Iris pigment epithelial cell (primary cell): ENCODE data around the gene CEP85.
"Not testable (repeated sequence)": the region's sequence is repeated elsewhere in the genome, so short reads cannot be mapped to it uniquely, and the experiment has no call there.

Experiments
- DNase-seq: peaks from one replicate; pipeline ENCODE4 v3.0.0-alpha.2; 2011; ENCODE audit warnings: low read depth

CEP85 gene

DNA sequence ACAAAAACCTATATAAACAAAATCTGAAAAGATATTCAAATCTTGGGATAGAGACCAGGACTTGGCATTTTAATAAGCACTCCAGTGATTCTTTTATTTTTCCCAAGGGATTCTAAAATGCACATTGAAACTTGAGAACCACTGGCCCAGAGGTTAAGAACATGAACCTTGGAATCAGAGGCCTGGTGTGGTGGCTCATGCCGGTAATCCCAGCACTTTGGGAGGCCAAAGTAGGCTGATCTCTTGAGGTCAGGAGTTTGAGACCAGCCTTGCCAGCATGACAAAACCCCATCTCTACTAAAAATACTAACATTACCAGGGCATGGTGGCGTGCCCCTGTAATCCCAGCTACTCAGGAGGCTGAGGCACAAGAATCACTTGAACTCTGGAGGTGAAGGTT is 12.9 kb upstream of the CEP85 start:
- DNase-seq = no peak

- DNase-seq = no peak
Measured at GRCh38 chr1:26224606-26225005, 9.4 kb upstream of the CEP85 start.

DNA sequence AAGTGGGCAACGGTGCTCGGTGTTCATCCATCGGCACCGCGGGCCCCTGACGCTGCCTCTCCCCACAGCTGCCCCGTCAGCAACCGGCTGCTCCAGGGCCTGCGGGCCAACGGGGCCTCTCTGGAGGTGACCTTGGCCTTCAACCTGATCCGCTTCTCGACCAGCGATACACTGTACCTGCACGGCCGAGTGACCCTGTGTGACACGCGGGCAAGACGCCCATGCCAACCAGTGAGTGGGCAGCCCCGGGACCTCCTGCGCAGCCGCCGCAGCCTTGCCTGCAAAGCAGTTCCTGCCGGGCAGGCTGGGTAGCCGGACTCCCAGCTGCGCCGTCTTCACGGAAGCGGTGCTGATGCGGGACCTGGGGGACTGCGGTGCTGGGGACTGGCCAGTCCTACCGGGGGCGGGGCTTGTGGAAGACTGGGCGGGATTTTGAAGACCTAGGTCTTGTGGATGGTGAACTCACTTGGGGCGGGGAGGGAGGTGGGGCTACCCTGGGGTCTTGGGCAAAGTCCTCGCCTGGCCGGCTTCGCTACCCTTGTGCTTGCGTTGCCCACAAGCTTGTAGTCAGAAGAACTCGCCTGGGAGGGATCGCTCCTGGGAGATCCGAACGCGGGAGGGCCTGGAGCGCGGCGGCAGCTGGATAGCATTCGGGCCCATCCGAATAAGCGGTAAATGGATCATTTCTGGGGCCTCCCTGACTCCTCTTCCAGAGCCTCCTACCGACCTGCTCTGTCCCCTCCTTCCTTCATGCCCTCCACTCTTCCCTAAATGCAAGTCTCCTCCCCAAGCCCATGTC is 8.8 kb upstream of the CEP85 start:
- peak; percentile 32 for DNase-seq

DNA sequence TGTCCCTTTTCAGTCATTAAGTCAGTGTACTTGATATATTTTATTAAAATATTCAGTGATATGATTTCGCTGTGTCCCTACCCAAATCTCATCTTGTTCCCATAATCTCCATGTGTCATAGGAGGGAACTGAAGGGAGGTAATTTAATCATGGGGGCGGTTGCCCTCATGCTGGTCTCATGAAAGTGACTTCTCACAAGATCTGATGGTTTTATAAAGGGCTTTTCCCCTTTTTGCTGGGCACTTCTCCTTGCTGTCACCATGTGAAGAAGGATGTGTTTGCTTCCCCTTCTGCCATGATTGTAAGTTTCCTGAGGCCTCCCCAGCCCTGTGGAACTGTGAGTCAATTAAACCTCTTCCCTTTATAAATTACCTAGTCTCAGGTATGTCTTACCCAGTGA is 3.3 kb upstream of the CEP85 start:
- DNase-seq = not testable (repeated sequence)

- DNase-seq = peak; percentile 17
Measured at GRCh38 chr1:26234644-26235370, 807 bp downstream of the CEP85 start.

DNA sequence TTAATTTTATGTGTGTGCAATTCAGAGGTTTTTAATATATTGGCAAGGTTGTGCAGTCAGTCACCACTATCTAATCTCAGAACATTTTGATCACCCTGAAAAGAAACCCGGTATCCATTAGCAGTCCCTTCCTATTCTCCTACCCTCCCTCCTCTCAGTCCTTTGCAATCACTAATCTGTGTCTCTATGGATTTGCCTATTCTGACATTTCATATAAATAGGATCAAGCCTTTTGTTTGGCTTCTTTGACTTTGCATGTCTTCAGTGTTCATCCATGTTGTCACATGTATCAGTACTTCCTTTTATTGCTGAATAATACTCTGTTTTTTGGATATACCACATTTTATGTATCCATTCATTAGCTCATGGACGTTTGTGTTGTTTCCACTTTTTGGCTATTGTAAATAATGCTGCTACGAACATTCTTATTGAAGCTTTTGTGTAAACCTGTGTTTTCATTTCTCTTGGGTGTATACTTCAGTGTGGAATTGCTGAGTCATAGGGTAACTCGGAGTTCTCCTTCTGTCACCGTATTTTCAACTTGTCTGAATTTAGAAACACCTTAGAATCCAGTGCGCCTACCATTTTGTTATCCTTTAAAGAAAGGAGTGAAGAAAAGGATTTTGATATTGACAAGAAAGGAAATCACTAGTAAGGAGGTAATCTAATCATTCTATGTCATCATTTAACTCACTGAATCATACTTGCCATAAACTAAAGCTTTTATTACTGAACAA is 3.4 kb downstream of the CEP85 start:
- DNase-seq = peak; percentile 73

DNA sequence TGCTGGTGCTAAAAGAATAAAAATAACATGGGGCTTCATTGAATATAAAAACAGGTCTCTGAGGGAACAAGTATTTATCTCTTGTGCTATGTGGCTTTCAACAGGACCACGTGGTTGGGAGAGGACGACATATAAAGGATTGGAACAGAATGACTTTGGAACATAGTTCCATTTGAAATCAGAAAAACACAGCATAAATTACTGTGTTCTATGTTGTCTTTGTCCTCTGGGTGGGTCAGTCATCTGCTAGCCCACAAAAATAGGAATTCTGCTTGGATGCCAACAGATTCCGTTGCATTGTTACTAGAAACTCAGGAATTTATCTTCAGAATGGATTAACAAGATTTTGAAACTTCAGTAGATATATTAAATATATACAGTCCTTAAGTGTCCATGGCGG is 5.9 kb downstream of the CEP85 start:
- peak; percentile 41 for DNase-seq

DNA sequence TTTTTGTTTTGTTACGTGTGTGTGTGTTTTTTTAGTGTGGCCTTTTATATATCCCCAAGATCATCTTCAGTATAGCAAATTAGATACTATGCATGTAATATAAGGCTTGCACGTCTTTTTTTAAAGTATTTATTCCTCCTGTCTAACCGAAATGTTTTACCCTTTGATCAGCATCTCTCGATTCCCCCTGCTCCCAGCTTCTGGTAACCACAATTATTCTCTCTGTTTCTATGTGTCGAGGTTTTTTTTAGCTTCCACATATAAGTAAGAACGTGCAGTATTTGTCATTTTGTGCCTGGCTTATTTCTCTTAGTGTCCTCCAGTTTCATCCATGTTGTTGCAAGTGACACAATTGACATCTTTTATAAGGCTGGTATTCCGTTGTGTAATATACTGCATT is 18.7 kb downstream of the CEP85 start:
- no peak for DNase-seq

GRCh38 chr1:26254404-26254803 is 20.4 kb downstream of the CEP85 start:
- DNase-seq = no peak

GRCh38 chr1:26257222-26257621 is 23.2 kb downstream of the CEP85 start:
- no peak for DNase-seq

DNA sequence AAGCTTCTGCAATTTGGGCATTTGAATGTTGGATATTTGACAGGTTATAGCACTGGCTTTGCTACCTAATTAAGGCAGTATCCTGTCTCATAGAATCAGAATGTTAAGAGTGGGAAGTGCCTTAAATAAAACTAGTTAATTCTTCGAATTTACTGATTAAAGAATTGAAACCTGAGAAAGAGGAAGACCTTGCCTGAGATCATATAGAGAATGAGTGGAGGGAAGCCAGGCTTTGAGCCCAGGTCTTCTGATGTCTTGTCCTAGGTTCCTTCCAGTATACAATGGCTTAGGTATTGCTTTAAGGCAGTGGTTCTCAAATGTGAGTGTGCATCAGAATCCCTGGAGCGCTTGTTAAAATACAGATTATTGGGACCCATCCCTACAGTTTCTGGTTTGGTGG is 25.0 kb downstream of the CEP85 start:
- no peak for DNase-seq

GRCh38 chr1:26259578-26259977 is 25.6 kb downstream of the CEP85 start:
- peak; percentile 52 for DNase-seq

- no peak for DNase-seq
Measured at GRCh38 chr1:26263212-26263611, 29.2 kb downstream of the CEP85 start.

GRCh38 chr1:26265405-26265804 is 31.4 kb downstream of the CEP85 start:
- no peak for DNase-seq

DNA sequence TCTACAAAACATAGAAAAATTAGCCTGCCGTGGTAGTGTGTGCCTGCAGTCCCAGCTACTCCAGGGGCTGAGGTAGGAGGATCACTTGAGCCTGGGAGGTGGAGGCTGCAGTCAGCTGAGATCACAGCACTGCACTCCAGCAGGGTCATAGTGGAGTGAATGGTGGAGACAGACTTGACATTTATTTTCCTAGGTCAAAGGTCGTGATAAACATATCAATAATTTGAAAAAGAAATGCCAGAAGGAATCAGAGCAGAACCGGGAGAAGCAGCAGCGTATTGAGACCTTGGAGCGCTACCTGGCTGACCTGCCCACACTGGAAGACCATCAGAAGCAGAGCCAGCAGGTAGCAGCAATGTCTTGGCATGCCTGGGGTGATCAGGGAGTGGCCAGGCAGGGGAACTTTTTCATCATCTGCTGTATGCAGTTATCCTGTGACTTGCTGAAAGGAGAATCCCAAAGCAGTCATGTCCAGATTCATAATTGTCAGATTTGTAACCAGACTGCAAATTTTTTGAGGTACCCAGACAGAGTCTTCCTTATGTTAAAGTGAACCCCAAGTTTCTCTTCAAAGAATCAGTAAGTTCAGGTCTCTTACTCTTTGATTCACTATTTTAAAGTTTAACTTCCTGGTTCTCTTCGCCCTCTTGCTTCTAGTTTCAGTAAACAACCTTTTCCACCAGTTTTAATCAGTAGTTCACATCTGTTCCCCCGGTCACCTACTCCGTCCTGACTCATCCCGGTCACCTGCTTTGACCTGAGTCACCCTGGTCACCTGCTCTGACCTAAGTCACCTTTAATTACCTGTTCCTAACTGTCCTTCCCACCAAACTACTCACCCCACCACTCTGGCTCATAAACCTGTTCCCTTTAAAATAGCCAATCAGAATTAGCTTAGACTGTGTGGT is 34.5 kb downstream of the CEP85 start:
- no peak for DNase-seq

DNA sequence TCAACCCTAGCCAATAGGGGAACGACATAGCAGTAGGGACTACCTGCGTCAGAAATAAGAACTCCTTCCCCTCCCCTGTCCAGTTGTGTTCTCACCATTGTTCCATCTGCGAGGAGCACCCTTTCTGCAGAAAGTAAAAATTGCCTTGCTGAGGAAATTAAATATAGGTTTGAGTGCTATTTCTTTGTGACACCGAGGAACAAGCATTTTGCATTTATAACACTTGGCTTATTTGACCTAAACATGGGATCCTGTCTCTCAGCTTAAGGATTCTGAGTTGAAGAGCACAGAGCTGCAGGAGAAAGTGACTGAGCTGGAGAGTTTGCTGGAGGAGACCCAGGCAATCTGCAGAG is 35.2 kb downstream of the CEP85 start:
- no peak for DNase-seq

GRCh38 chr1:26274801-26275425 is 40.9 kb downstream of the CEP85 start:
- peak; percentile 85 for DNase-seq

DNA sequence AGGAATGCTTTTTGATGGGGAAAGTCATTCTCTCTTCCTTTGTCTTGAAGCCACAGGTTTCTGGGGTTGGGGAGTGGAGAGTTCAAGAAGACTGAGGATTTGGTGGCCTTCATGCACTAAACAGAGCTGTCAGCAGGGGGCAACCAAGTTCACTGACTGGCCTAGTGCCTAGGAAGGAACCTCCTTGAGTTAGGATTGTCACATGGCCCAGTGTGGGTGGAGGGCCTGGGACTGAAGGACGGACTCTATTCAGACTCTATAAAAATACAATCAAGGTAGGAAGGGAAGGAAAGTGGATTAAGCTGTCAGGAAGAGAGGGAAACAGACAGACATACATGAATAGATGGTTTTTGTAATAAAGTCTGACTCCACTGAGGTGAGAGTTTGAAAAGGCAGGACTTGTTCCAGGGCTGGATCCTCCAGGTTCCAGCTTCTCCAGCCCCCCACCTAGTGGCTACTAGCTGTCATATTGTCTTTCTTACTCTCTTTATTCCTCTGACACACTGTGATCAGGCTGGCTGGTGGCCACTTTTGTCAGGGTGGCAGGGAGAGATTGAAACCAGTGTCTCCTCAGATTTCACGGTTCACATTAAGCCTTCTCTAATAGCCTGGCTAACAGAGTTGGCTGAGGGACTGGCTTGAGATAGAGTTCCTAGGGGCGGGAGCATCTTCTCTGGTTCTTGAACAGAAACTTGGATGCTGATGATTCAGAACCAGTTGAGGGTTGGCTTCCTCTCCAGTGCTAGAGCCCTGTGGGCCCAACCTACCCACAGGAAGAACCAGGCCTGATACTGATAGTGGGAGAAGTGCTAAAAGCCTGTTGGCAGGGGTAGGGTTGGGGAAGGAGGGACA is 41.8 kb downstream of the CEP85 start:
- DNase-seq = peak; percentile 93

GRCh38 chr1:26276432-26276838 is 42.4 kb downstream of the CEP85 start:
- no peak for DNase-seq

GRCh38 chr1:26277261-26277661 is 43.3 kb downstream of the CEP85 start:
- DNase-seq = no peak
